ENCODE data around the gene ABCD1. TPM values are rescaled to one million over a fixed set of nuclear protein-coding genes. Genes with fewer than 3 reads are reported as not detected.
"Not testable (repeated sequence)": the region's sequence is repeated elsewhere in the genome, so short reads cannot be mapped to it uniquely, and the experiment has no call there.

The ABCD1 gene
- total RNA-seq, 6 experiments from 2014 or later: 12.9 to 18.9 (median 14.5) TPM

GRCh38 chrX:153744210-153745066 lies 19.8 kb downstream of the ABCD1 start:
- H3K9me3 Mint-ChIP-seq: no peaks in the 10 kb centered on the region
- TF ChIP-seq CTCF (IDR thresholded peaks at IDR 0.05): no peak
- no peak overlapping the region for H3K27ac Mint-ChIP-seq
- no peak for DNase-seq
- H3K36me3 Mint-ChIP-seq (ENCODE audit: low read depth): no peaks in the 10 kb centered on the region
- no peaks in the 10 kb centered on the region for H3K4me1 Mint-ChIP-seq (ENCODE audit: low read depth)
- no peak overlapping the region for H3K4me3 Mint-ChIP-seq
- H3K27me3 Mint-ChIP-seq (ENCODE audit: insufficient read depth): peaks cover 12% of the 10 kb centered on the region

- not testable (repeated sequence) for H3K4me3 Mint-ChIP-seq; H3K36me3 Mint-ChIP-seq (ENCODE audit: low read depth); H3K4me1 Mint-ChIP-seq (ENCODE audit: low read depth); H3K27ac Mint-ChIP-seq; H3K9me3 Mint-ChIP-seq; DNase-seq
- H3K27me3 Mint-ChIP-seq (ENCODE audit: insufficient read depth): peaks cover 15% of the 10 kb centered on the region
These were observed 20.4 kb downstream of the ABCD1 start for GRCh38 chrX:153745067-153745433.

GRCh38 chrX:153746359-153746758 lies 21.7 kb downstream of the ABCD1 start:
- Mint-ChIP-seq H3K9me3 (no peaks in the 10 kb centered on the region; the same call in 1 of the 2 replicates), H3K36me3 (ENCODE audit: low read depth) (no peaks in the 10 kb centered on the region), H3K4me1 (ENCODE audit: low read depth) (no peaks in the 10 kb centered on the region), H3K27ac (no peak overlapping the region), H3K27me3 (ENCODE audit: insufficient read depth) (peaks cover 17% of the 10 kb centered on the region), H3K4me3 (no peak overlapping the region)
- no peak for TF ChIP-seq CTCF (IDR thresholded peaks at IDR 0.05)
- DNase-seq: no peak

GRCh38 chrX:153746991-153747390 lies 22.3 kb downstream of the ABCD1 start:
- H3K27ac Mint-ChIP-seq; H3K4me1 Mint-ChIP-seq (ENCODE audit: low read depth); H3K36me3 Mint-ChIP-seq (ENCODE audit: low read depth); H3K4me3 Mint-ChIP-seq; DNase-seq; H3K9me3 Mint-ChIP-seq: not testable (repeated sequence)
- peaks cover 17% of the 10 kb centered on the region for H3K27me3 Mint-ChIP-seq (ENCODE audit: insufficient read depth)

- H3K27ac Mint-ChIP-seq: not testable (repeated sequence)
These were observed 24.4 kb downstream of the ABCD1 start for GRCh38 chrX:153749017-153749416.

GRCh38 chrX:153750127-153750774 lies 25.6 kb downstream of the ABCD1 start:
- Mint-ChIP-seq H3K4me3 (no peak overlapping the region), H3K36me3 (ENCODE audit: low read depth) (no peaks in the 10 kb centered on the region), H3K4me1 (ENCODE audit: low read depth) (no peaks in the 10 kb centered on the region), H3K27ac (no peak overlapping the region), H3K9me3 (no peaks in the 10 kb centered on the region; the same call in 1 of the 2 replicates), H3K27me3 (ENCODE audit: insufficient read depth) (peaks cover 21% of the 10 kb centered on the region)
- no peak for DNase-seq
- TF ChIP-seq CTCF (IDR thresholded peaks at IDR 0.05): no peak

More at GRCh38 chrX:153749017-153749416, 24.4 kb downstream of the ABCD1 start:
- H3K27me3 Mint-ChIP-seq (ENCODE audit: insufficient read depth): peaks cover 21% of the 10 kb centered on the region
- H3K4me3 Mint-ChIP-seq; H3K9me3 Mint-ChIP-seq; H3K4me1 Mint-ChIP-seq (ENCODE audit: low read depth); H3K36me3 Mint-ChIP-seq (ENCODE audit: low read depth); DNase-seq: not testable (repeated sequence)

- no peak for TF ChIP-seq CTCF (IDR thresholded peaks at IDR 0.05)
- H3K27me3 Mint-ChIP-seq (ENCODE audit: insufficient read depth): peaks cover 5% of the 10 kb centered on the region
- H3K27ac Mint-ChIP-seq: no peak overlapping the region
These were observed 30.5 kb downstream of the ABCD1 start for GRCh38 chrX:153755136-153755535.

More at GRCh38 chrX:153755136-153755535, 30.5 kb downstream of the ABCD1 start:
- no peak for DNase-seq
- no peaks in the 10 kb centered on the region for H3K36me3 Mint-ChIP-seq (ENCODE audit: low read depth)
- H3K9me3 Mint-ChIP-seq: no peaks in the 10 kb centered on the region
- H3K4me1 Mint-ChIP-seq (ENCODE audit: low read depth): no peaks in the 10 kb centered on the region
- H3K4me3 Mint-ChIP-seq: no peak overlapping the region
